ENCODE measurements around the gene LYRM1.

LYRM1 gene

GRCh38 chr16:20871941-20872815 is 28.4 kb upstream of the LYRM1 start:
- DNase-seq (ENCODE audit: low spot score) = no peak

GRCh38 chr16:20873331-20873730 is 27.2 kb upstream of the LYRM1 start:
- no peak for DNase-seq (ENCODE audit: low spot score)

- no peak for DNase-seq (ENCODE audit: low spot score)
Observed at GRCh38 chr16:20874088-20874581, 26.4 kb upstream of the LYRM1 start.

- no peak for DNase-seq (ENCODE audit: low spot score)
Observed at GRCh38 chr16:20875355-20875650, 25.3 kb upstream of the LYRM1 start.

- no peak for DNase-seq (ENCODE audit: low spot score)
Observed at GRCh38 chr16:20878682-20879147, 21.9 kb upstream of the LYRM1 start.

- DNase-seq (ENCODE audit: low spot score) = peak; percentile 33
Observed at GRCh38 chr16:20879175-20880040, 21.2 kb upstream of the LYRM1 start.

GRCh38 chr16:20880867-20881502 is 19.6 kb upstream of the LYRM1 start:
- no peak for DNase-seq (ENCODE audit: low spot score)

GRCh38 chr16:20881503-20881878 is 19.1 kb upstream of the LYRM1 start:
- DNase-seq (ENCODE audit: low spot score) = no peak

- no peak for DNase-seq (ENCODE audit: low spot score)
Observed at GRCh38 chr16:20883554-20884239, 16.9 kb upstream of the LYRM1 start.

GRCh38 chr16:20884240-20884556 is 16.4 kb upstream of the LYRM1 start:
- peak; percentile 39 for DNase-seq (ENCODE audit: low spot score)

GRCh38 chr16:20886320-20886719 is 14.3 kb upstream of the LYRM1 start:
- DNase-seq (ENCODE audit: low spot score) = no peak

- no peak for DNase-seq (ENCODE audit: low spot score)
Observed at GRCh38 chr16:20887207-20887606, 13.4 kb upstream of the LYRM1 start.

- DNase-seq (ENCODE audit: low spot score) = no peak
Observed at GRCh38 chr16:20889625-20890275, 10.8 kb upstream of the LYRM1 start.

- no peak for DNase-seq (ENCODE audit: low spot score)
Observed at GRCh38 chr16:20894388-20894787, 6.2 kb upstream of the LYRM1 start.

GRCh38 chr16:20897253-20897897 is 3.2 kb upstream of the LYRM1 start:
- peak; percentile 31 for DNase-seq (ENCODE audit: low spot score)

- no peak for DNase-seq (ENCODE audit: low spot score)
Observed at GRCh38 chr16:20897922-20898321, 2.6 kb upstream of the LYRM1 start.

GRCh38 chr16:20899071-20899470 is 1.5 kb upstream of the LYRM1 start:
- peak; percentile 61 for DNase-seq (ENCODE audit: low spot score)

GRCh38 chr16:20899477-20900298 is 883 bp upstream of the LYRM1 start:
- DNase-seq (ENCODE audit: low spot score) = peak; percentile 21

GRCh38 chr16:20901068-20901435 is 481 bp downstream of the LYRM1 start:
- no peak for DNase-seq (ENCODE audit: low spot score)

GRCh38 chr16:20901436-20902112 is 1.0 kb downstream of the LYRM1 start:
- peak; percentile 32 for DNase-seq (ENCODE audit: low spot score)

Measured in AG08396 (cell line).